ENCODE results near the gene ARPIN.
"Not testable (repeated sequence)": the region's sequence is repeated elsewhere in the genome, so short reads cannot be mapped to it uniquely, and the experiment has no call there.

Gene ARPIN

GRCh38 chr15:89912674-89913396, at the start of gene ARPIN:
ARPIN (minus strand) TSS chr15:89912952; CDS start chr15:89912835, 117 bp downstream.
- DNase-seq (ENCODE audit: low read depth), result peak; percentile 69

GRCh38 chr15:89958107-89958805, 45.5 kb upstream of the ARPIN start:
- DNase-seq (ENCODE audit: low read depth), result no peak

GRCh38 chr15:89955449-89955998, 42.8 kb upstream of the ARPIN start:
- not testable (repeated sequence) for DNase-seq (ENCODE audit: low read depth)

GRCh38 chr15:89954541-89954940, 41.8 kb upstream of the ARPIN start:
- DNase-seq (ENCODE audit: low read depth), result no peak

- no peak for DNase-seq (ENCODE audit: low read depth)
These were observed 36.0 kb upstream of the ARPIN start for GRCh38 chr15:89948796-89949195.

GRCh38 chr15:89947385-89947784, 34.6 kb upstream of the ARPIN start:
- DNase-seq (ENCODE audit: low read depth), result no peak

GRCh38 chr15:89946681-89947299, 34.0 kb upstream of the ARPIN start:
- no peak for DNase-seq (ENCODE audit: low read depth)

- DNase-seq (ENCODE audit: low read depth), result not testable (repeated sequence)
These were observed 31.0 kb upstream of the ARPIN start for GRCh38 chr15:89943721-89944120.

GRCh38 chr15:89939910-89940309, 27.2 kb upstream of the ARPIN start:
- DNase-seq (ENCODE audit: low read depth), result no peak

- not testable (repeated sequence) for DNase-seq (ENCODE audit: low read depth)
These were observed 26.6 kb upstream of the ARPIN start for GRCh38 chr15:89939377-89939776.

GRCh38 chr15:89937365-89938350, 24.9 kb upstream of the ARPIN start:
- peak; percentile 6 for DNase-seq (ENCODE audit: low read depth)

GRCh38 chr15:89936786-89937265, 24.1 kb upstream of the ARPIN start:
- no peak for DNase-seq (ENCODE audit: low read depth)

GRCh38 chr15:89936051-89936785, 23.5 kb upstream of the ARPIN start:
- no peak for DNase-seq (ENCODE audit: low read depth)

GRCh38 chr15:89932880-89933279, 20.1 kb upstream of the ARPIN start:
- DNase-seq (ENCODE audit: low read depth), result no peak

- DNase-seq (ENCODE audit: low read depth), result no peak
These were observed 15.7 kb upstream of the ARPIN start for GRCh38 chr15:89928421-89928820.

- no peak for DNase-seq (ENCODE audit: low read depth)
These were observed 13.4 kb upstream of the ARPIN start for GRCh38 chr15:89926158-89926557.

- no peak for DNase-seq (ENCODE audit: low read depth)
These were observed 4.8 kb upstream of the ARPIN start for GRCh38 chr15:89917442-89918101.

- DNase-seq (ENCODE audit: low read depth), result no peak
These were observed 3.9 kb upstream of the ARPIN start for GRCh38 chr15:89916660-89917059.

GRCh38 chr15:89912145-89912673, 543 bp downstream of the ARPIN start:
- DNase-seq (ENCODE audit: low read depth), result peak; percentile 40
